Heart right ventricle (tissue), 16 donors: ENCODE data around the gene CACNA1C. TPM values are rescaled to one million over a fixed set of nuclear protein-coding genes. Genes with fewer than 3 reads are reported as not detected.
A peak's percentile ranks its signal among the peaks of the same experiment; 100 is the strongest.

Experiments
- ATAC-seq, 8 donors: fragments of 200-7000 bp; cut with Tn5 transposase; one replicate each; pipeline ENCODE4 v1.9.1; 2020; ENCODE audit warnings: mild to moderate bottlenecking in 8 of 8, moderate library complexity in 8 of 8, moderate number of reproducible peaks in 1 of 8
- DNase-seq, 2 donors: peaks; one replicate each; pipeline ENCODE4 v3.0.0-alpha.2; 2020
- H3K27ac ChIP-seq, 10 donors: fragments of 200-600 bp; sonication (generic) in 2 of 10; one replicate each; pipeline versions ENCODE4 v1.5.0 to v1.8.0; 2020 to 2022; ENCODE audit warnings: mild to moderate bottlenecking in 3 of 10
- H3K27me3 ChIP-seq, 7 donors: fragments of 200-600 bp; one replicate each; pipeline ENCODE4 v1.8.0; 2021 to 2022; ENCODE audit warnings: mild to moderate bottlenecking in 2 of 7
- H3K36me3 ChIP-seq, 9 donors: fragments of 200-600 bp; sonication (generic) in 1 of 9; one replicate each; pipeline versions ENCODE4 v1.5.0 to v1.8.0; 2020 to 2022; ENCODE audit warnings: mild to moderate bottlenecking in 2 of 9
- H3K4me1 ChIP-seq, 9 donors: fragments of 200-600 bp; sonication (generic) in 1 of 9; one replicate each; pipeline versions ENCODE4 v1.5.0 to v1.8.0; 2020 to 2022; ENCODE audit warnings: mild to moderate bottlenecking in 4 of 9
- H3K4me3 ChIP-seq, 10 donors: fragments of 200-600 bp; sonication (generic) in 2 of 10; one replicate each; pipeline versions ENCODE4 v1.5.0 to v1.8.0; 2020 to 2022; ENCODE audit warnings: mild to moderate bottlenecking in 7 of 10, moderate library complexity in 2 of 10
- H3K9me3 ChIP-seq, 11 donors: fragments of 200-600 bp in 10 of 11; sonication (generic) in 2 of 11; one replicate each; pipeline versions ENCODE4 v1.5.0 to v1.8.0; 2013 to 2022; ENCODE audit warnings: mild to moderate bottlenecking in 2 of 11, control low read depth in 1 of 11, moderate library complexity in 1 of 11
- WGBS, 2 donors: extraction: QIAGEN DNeasy Blood & Tissue Kit; methylation state at CpG; one replicate each; pipeline ENCODE4 v1.1.7; 2013; ENCODE audit warnings: inconsistent platforms in 1 of 2; 5-methylcytosine and 5-hydroxymethylcytosine counted together
- intact Hi-C, 10 donors: fragments of 100-400 bp; cut with DNase I; formaldehyde crosslinking; loops; one replicate each; pipeline versions ENCODE4 v1.11.1 to v1.14.2; 2022
- polyA plus RNA-seq, 2 donors: library from polyadenylated mRNA; stranded (reverse); fragments of 200-250 nt; gene quantifications; one replicate each; pipeline ENCODE4 v1.2.3, GENCODE V29; 2013
- total RNA-seq, 10 donors: library from RNA; stranded (reverse); fragmentation: NEBNext Ultra II Directional in 3 of 10; extraction: Animal tissue kit (Norgen Biotek cat#: 25700) in 3 of 10; gene quantifications; one replicate each; pipeline versions ENCODE4 v1.2.1 to v1.2.4, GENCODE V29; 2021 to 2023
- TF ChIP-seq, protein P1 (sequence below), 9 donors: fragments of 200-600 bp; sonication (generic) in 2 of 9; IDR thresholded peaks; one replicate each; pipeline versions ENCODE4 v1.5.0 to v1.8.0; 2021 to 2022; ENCODE audit warnings: antibody characterized with exemption in 9 of 9, mild to moderate bottlenecking in 5 of 9, moderate library complexity in 1 of 9
- donor health status: Arrhythmogenic right ventricular cardiomyopathy.
- donor health status: ischemic (EF 13 %, LVEDD 7.1; RV severe dilation, severe dysfunction).
- donor health status: healthy with polysubstance abuse.
- donor health status: DM: no; HTN: yes; CAD: no.
- donor health status: DM: no; HTN: no; CAD: no.
- donor health status: ischemic (EF 25% LVEDD 6.9; RV normal size, moderate dysfunction).
- donor health status: ischemic (EF 25% LVEDD 5.7; RV mildly dilated, moderate dysfunction).
- donor health status: healthy.
- donor health status: DM: yes; HTN: yes; CAD: no.
- donor health status: Ischemic cardiomyopathy.
- donor health status: ischemic (EF 35%, LVEDD 5.7; RV mildly dilated, moderate dysfunction).
- donor health status: nonischemic (EF 11% LVEDD 7.7; RV severe dilation, severe dysfunction).
- donor health status: DM: yes; HTN: yes; CAD: no.
- donor health status: PGD.
- donor health status: ischemic (EF 29% LVEDD 5.4; RV normal size, mild dysfunction).
- donor health status: nonischemic (EF 23%, LVEDD 6.1; RV moderate dilation, normal function).

Gene CACNA1C
- total and polyA plus RNA-seq, 12 donors: 19.1 to 222 (median 183) TPM

GRCh38 chr12:2244013-2244861, 191.4 kb downstream of the CACNA1C start:
- Histone ChIP-seq H3K36me3 (no peaks in the 10 kb centered on the region), H3K4me3 (no peak overlapping the region), H3K4me1 (peaks cover 34 to 98% (median 68%) of the 10 kb centered on the region in 9 donors), H3K27me3 (no peaks in the 10 kb centered on the region), H3K9me3 (no peaks in the 10 kb centered on the region), H3K27ac (peak overlapping the region in 9 of 10 donors; percentile 28 to 72 (median 56))
- DNase-seq: no peak
- TF ChIP-seq, protein P1, sequence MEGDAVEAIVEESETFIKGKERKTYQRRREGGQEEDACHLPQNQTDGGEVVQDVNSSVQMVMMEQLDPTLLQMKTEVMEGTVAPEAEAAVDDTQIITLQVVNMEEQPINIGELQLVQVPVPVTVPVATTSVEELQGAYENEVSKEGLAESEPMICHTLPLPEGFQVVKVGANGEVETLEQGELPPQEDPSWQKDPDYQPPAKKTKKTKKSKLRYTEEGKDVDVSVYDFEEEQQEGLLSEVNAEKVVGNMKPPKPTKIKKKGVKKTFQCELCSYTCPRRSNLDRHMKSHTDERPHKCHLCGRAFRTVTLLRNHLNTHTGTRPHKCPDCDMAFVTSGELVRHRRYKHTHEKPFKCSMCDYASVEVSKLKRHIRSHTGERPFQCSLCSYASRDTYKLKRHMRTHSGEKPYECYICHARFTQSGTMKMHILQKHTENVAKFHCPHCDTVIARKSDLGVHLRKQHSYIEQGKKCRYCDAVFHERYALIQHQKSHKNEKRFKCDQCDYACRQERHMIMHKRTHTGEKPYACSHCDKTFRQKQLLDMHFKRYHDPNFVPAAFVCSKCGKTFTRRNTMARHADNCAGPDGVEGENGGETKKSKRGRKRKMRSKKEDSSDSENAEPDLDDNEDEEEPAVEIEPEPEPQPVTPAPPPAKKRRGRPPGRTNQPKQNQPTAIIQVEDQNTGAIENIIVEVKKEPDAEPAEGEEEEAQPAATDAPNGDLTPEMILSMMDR (IDR thresholded peaks at IDR 0.05): no peak
- peak in 7 of 8 donors; percentile 14 to 64 (median 41) for ATAC-seq
- intact Hi-C loops: loop anchor here in 1 of 10 donors (5.0 kb wide), 1 partner anchor 38 kb away; no protein-coding TSS in a partner anchor
- 42 to 49% methylated on average over 8 of the region's 8 CpGs for WGBS, 2 donors

GRCh38 chr12:2246358-2246757, 193.6 kb downstream of the CACNA1C start:
- no peak overlapping the region for H3K4me3 ChIP-seq
- no peaks in the 10 kb centered on the region for H3K36me3 ChIP-seq
- H3K27me3 ChIP-seq: no peaks in the 10 kb centered on the region
- peaks cover 28 to 98% (median 59%) of the 10 kb centered on the region in 9 donors for H3K4me1 ChIP-seq
- H3K9me3 ChIP-seq: no peaks in the 10 kb centered on the region
- ATAC-seq (no peak), DNase-seq (no peak)
- WGBS, 2 donors: 76 to 80% methylated on average over 10 of the region's 10 CpGs
- peak overlapping the region in 4 of 10 donors; percentile 3 to 74 (median 42) for H3K27ac ChIP-seq
- intact Hi-C loops: no loop called here
- TF ChIP-seq, protein P1 (IDR thresholded peaks at IDR 0.05): no peak

DNA sequence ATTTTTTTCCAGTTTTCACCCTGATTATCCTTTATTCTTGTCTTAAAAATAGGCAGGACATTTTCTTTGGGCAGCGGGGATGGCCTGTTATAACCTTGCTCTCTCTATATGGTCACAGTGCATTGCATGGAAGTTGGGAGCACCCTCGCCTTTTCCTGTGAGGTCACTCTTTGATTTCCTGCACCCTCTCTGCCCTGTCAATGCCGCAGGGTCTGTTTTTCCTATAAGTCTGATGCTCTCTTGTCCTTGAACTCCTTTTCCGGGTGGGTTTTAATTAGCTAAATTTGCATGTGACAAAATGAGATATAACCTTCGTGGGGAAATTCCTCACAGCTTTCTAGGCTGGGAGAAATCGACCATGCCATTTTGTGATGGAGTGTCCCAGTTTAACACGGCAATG, 194.3 kb downstream of the CACNA1C start:
- Histone ChIP-seq H3K27me3 (no peaks in the 10 kb centered on the region), H3K4me3 (no peak overlapping the region), H3K36me3 (no peaks in the 10 kb centered on the region), H3K9me3 (no peaks in the 10 kb centered on the region), H3K27ac (peak overlapping the region in 7 of 10 donors; percentile 3 to 74 (median 55)), H3K4me1 (peaks cover 28 to 99% (median 66%) of the 10 kb centered on the region in 9 donors)
- WGBS, 2 donors: 43 to 51% methylated on average over 7 of the region's 7 CpGs
- ATAC-seq: peak in 1 of 8 donors; percentile 36
- TF ChIP-seq, protein P1 (IDR thresholded peaks at IDR 0.05): no peak
- intact Hi-C loops: no loop called here
- DNase-seq: no peak

GRCh38 chr12:2247596-2247995, 194.8 kb downstream of the CACNA1C start:
- DNase-seq (no peak), ATAC-seq (no peak)
- peak overlapping the region in 8 of 10 donors; percentile 12 to 74 (median 54) for H3K27ac ChIP-seq
- H3K27me3 ChIP-seq: no peaks in the 10 kb centered on the region
- H3K4me1 ChIP-seq: peaks cover 28 to 99% (median 70%) of the 10 kb centered on the region in 9 donors
- TF ChIP-seq, protein P1 (IDR thresholded peaks at IDR 0.05): no peak
- H3K36me3 ChIP-seq: no peaks in the 10 kb centered on the region
- intact Hi-C loops: no loop called here
- 37 to 50% methylated on average over 5 of the region's 5 CpGs for WGBS, 2 donors
- H3K4me3 ChIP-seq: no peak overlapping the region
- H3K9me3 ChIP-seq: no peaks in the 10 kb centered on the region
